GM12878 (cell line): ENCODE measurements around the gene LRP1. TPM values are rescaled to one million over a fixed set of nuclear protein-coding genes. Genes with fewer than 3 reads are reported as not detected.

Source experiments
- ATAC-seq: fragments of 200-7000 bp; cut with Tn5 transposase; 3 replicates; pipeline ENCODE4 v1.9.1; 2020; ENCODE audit warnings: mild to moderate bottlenecking, moderate library complexity
- BruUV-seq: library from RNA; stranded (reverse); fragments of 400-500 nt; replicated peaks from 2 replicates; lab custom pipeline; 2021; lab: Mats Ljungman, UMichigan
- CTCF ChIA-PET: fragments of 300-600 bp; sonication (Branson Sonifier 250); formaldehyde crosslinking; extraction: SDS; loops from one replicate; lab custom pipeline; 2021; ENCODE audit warnings: inconsistent platforms; lab: Yijun Ruan, JAX
- POLR2A ChIA-PET: fragments of 350-600 bp; formaldehyde crosslinking; extraction: SDS; loops from one replicate; lab custom pipeline; 2021; ENCODE audit warnings: inconsistent platforms; lab: Charles Lee
- RAD21 ChIA-PET: fragments of 300-600 bp; sonication (Branson Sonifier 250); formaldehyde crosslinking; loops from one replicate; lab custom pipeline; 2023; ENCODE audit warnings: antibody characterized with exemption; ENCODE audit not compliant: unreplicated experiment; lab: Charles Lee
- SMC1A ChIA-PET: fragments of 300-600 bp; sonication (Branson Sonifier 250); formaldehyde crosslinking; loops from one replicate; lab custom pipeline; 2023; ENCODE audit not compliant: unreplicated experiment, uncharacterized antibody; lab: Charles Lee
- DNase-seq: peaks from one replicate; pipeline ENCODE4 v3.0.0-alpha.2; 2011; ENCODE audit warnings: low read depth, low spot score
- FAIRE-seq: peaks from 3 replicates; lab custom pipeline; 2011; peaks lifted over from hg19 to GRCh38; lab: Jason Lieb, UNC
- H2AFZ ChIP-seq: 2 replicates; pipeline ENCODE4 v1.6.0; 2011; ENCODE audit warnings: low read depth, low read length, control low read depth; ENCODE audit not compliant: control insufficient read depth
- H3K27ac ChIP-seq: 2 replicates; pipeline ENCODE4 v1.5.1; 2011; ENCODE audit warnings: control low read depth; ENCODE audit not compliant: control insufficient read depth, insufficient read depth
- H3K27me3 ChIP-seq, 2 experiments: replicated peaks in 1 of 2; 2 replicates each; pipeline versions ENCODE4 v1.6.0 to v1.6.1; 2011; ENCODE audit warnings: low read length in 1 of 2; ENCODE audit not compliant: control insufficient read depth in 2 of 2, insufficient read depth in 2 of 2
- H3K36me3 ChIP-seq, 2 experiments: 2 replicates each; pipeline ENCODE4 v1.5.1; 2011; ENCODE audit warnings: low read length in 1 of 2; ENCODE audit not compliant: control insufficient read depth in 2 of 2, insufficient read depth in 2 of 2
- H3K4me1 ChIP-seq: 2 replicates; pipeline ENCODE4 v1.6.1; 2011; ENCODE audit warnings: mild to moderate bottlenecking, low read length, moderate library complexity, mixed read lengths; ENCODE audit not compliant: control insufficient read depth, insufficient read depth
- H3K4me2 ChIP-seq: 2 replicates; pipeline ENCODE4 v1.6.0; 2011; ENCODE audit warnings: control low read depth; ENCODE audit not compliant: control insufficient read depth, insufficient read depth
- H3K4me3 ChIP-seq: fragments of 200-600 bp; sonication (generic); 2 replicates; pipeline ENCODE4 v1.5.1; 2016
- H3K79me2 ChIP-seq: 2 replicates; pipeline ENCODE4 v1.6.0; 2011; ENCODE audit warnings: low read length; ENCODE audit not compliant: control insufficient read depth, insufficient read depth
- H3K9ac ChIP-seq: 2 replicates; pipeline ENCODE4 v1.8.0; 2011; ENCODE audit warnings: low read length, control low read depth, mixed read lengths; ENCODE audit not compliant: control insufficient read depth, insufficient read depth
- H3K9me3 ChIP-seq: replicated peaks from 3 replicates; pipeline ENCODE4 v1.5.1; 2011; ENCODE audit warnings: mild to moderate bottlenecking, low read length; ENCODE audit not compliant: control insufficient read depth, insufficient read depth
- H4K20me1 ChIP-seq: 2 replicates; pipeline ENCODE4 v1.6.0; 2011; ENCODE audit not compliant: control insufficient read depth, insufficient read depth
- BHLHE40 ChIP-seq, 2 experiments: fragments of 450-650 bp in 1 of 2; IDR thresholded peaks; 2 replicates each; pipeline ENCODE4 v1.6.1; 2011 to 2017; ENCODE audit warnings: low read depth in 2 of 2, borderline replicate concordance in 1 of 2, improper control_type of control experiment in 1 of 2, low read length in 1 of 2, mild to moderate bottlenecking in 1 of 2
- BMI1 ChIP-seq: fragments of 450-650 bp; IDR thresholded peaks from 2 replicates; pipeline ENCODE4 v1.6.1; 2016; ENCODE audit warnings: mild to moderate bottlenecking, moderate library complexity, borderline replicate concordance
- CHD2 ChIP-seq: IDR thresholded peaks from 2 replicates; pipeline ENCODE4 v1.6.1; 2011; ENCODE audit warnings: low read depth, low read length, improper control_type of control experiment, borderline replicate concordance
- CREM ChIP-seq: IDR thresholded peaks from 2 replicates; pipeline ENCODE4 v1.6.1; 2014; ENCODE audit warnings: antibody characterized with exemption, low read depth
- EGR1 ChIP-seq, 2 experiments: IDR thresholded peaks; 1 replicate in 1 of 2; 2 replicates in 1 of 2; pipeline ENCODE4 v1.6.1; 2011 to 2012; ENCODE audit warnings: low read depth in 2 of 2, low read length in 2 of 2, borderline replicate concordance in 1 of 2, mild to moderate bottlenecking in 1 of 2, moderate library complexity in 1 of 2
- EZH2 ChIP-seq: IDR thresholded peaks from 2 replicates; pipeline ENCODE4 v1.6.1; 2012; ENCODE audit warnings: low read depth, mild to moderate bottlenecking, control low read depth, inconsistent platforms, low read length, borderline replicate concordance; ENCODE audit not compliant: control insufficient read depth
- IKZF1 ChIP-seq: fragments of 450-650 bp; conservative IDR thresholded peaks from 2 replicates; pipeline ENCODE4 v1.6.1; 2017; ENCODE audit warnings: antibody characterized with exemption, mild to moderate bottlenecking
- MEF2A ChIP-seq: IDR thresholded peaks from 2 replicates; pipeline ENCODE4 v1.6.1; 2011; ENCODE audit warnings: low read depth, mild to moderate bottlenecking, low read length, moderate library complexity; ENCODE audit not compliant: insufficient read depth
- MEF2B ChIP-seq: fragments of 450-650 bp; IDR thresholded peaks from 2 replicates; pipeline ENCODE4 v1.6.1; 2018; ENCODE audit warnings: mild to moderate bottlenecking, moderate library complexity; ENCODE audit not compliant: partially characterized antibody, poor library complexity, severe bottlenecking
- NFYB ChIP-seq: IDR thresholded peaks from 2 replicates; pipeline ENCODE4 v1.6.1; 2011; ENCODE audit warnings: low read depth, mild to moderate bottlenecking, low read length, improper control_type of control experiment, moderate library complexity; ENCODE audit not compliant: insufficient read depth
- SIX5 ChIP-seq: IDR thresholded peaks from 2 replicates; pipeline ENCODE4 v1.6.1; 2011; ENCODE audit warnings: mild to moderate bottlenecking, low read depth, low read length, moderate library complexity; ENCODE audit not compliant: severe bottlenecking
- SRF ChIP-seq, 2 experiments: IDR thresholded peaks; 2 replicates each; pipeline ENCODE4 v1.6.1; 2011; ENCODE audit warnings: low read depth in 2 of 2, low read length in 2 of 2, mild to moderate bottlenecking in 1 of 2, moderate library complexity in 1 of 2
- YBX1 ChIP-seq: fragments of 450-650 bp; IDR thresholded peaks from 2 replicates; pipeline ENCODE4 v1.6.1; 2016; ENCODE audit warnings: antibody characterized with exemption
- WGBS: methylation state at CpG from one replicate; pipeline ENCODE4 v1.1.6; 2016; ENCODE audit warnings: low lambda C conversion rate; ENCODE audit not compliant: insufficient replicate concordance, insufficient coverage; ENCODE audit errors: missing lambda C conversion rate; 5-methylcytosine and 5-hydroxymethylcytosine counted together
- in situ Hi-C: fragments of 300-500 bp; cut with MboI; formaldehyde crosslinking; loops from 9 replicates; pipeline ENCODE4 v1.14.3; 2018; ENCODE audit warnings: mixed read lengths
- intact Hi-C: fragments of 100-400 bp; cut with micrococcal nuclease; formaldehyde crosslinking; loops from one replicate; pipeline ENCODE4 v1.14.2; 2022; ENCODE audit not compliant: unreplicated experiment
- polyA plus RNA-seq, 11 experiments: library from polyadenylated mRNA; depleted of rRNA in 4 of 11; unstranded in 6 of 11; stranded (reverse) in 5 of 11; fragments of >200 nt; fragmentation: Nextera tagmentation in 4 of 11; fragmentation: Illumina TruSeq in 1 of 11; extraction: Ambion mirVana in 4 of 11; extraction: Trizol in 1 of 11; gene quantifications; 1 replicate in 1 of 11; 2 replicates in 10 of 11; pipeline versions ENCODE4 v1.2.1 to v1.2.3, GENCODE V29; 2011 to 2016; ENCODE audit warnings: inconsistent platforms in 2 of 11, missing spikeins in 2 of 11, low read depth in 1 of 11
- total RNA-seq, 4 experiments: library from RNA; depleted of rRNA in 3 of 4; stranded (reverse); fragments of >200 nt in 3 of 4; fragmentation: Illumina TruSeq in 1 of 4; extraction: Trizol in 1 of 4; gene quantifications; 2 replicates each; pipeline versions ENCODE4 v1.2.1 to v1.2.3, GENCODE V29; 2013 to 2021
- TF ChIP-seq, protein P1 (sequence below): fragments of 150-350 bp; IDR thresholded peaks from 2 replicates; pipeline ENCODE4 v1.6.1; 2014; ENCODE audit warnings: mild to moderate bottlenecking, low read depth, low read length
- TF ChIP-seq, protein P2 (sequence below): fragments of 450-650 bp; IDR thresholded peaks from 2 replicates; pipeline ENCODE4 v1.6.1; 2018; ENCODE audit warnings: mild to moderate bottlenecking, low read depth, moderate library complexity; ENCODE audit not compliant: partially characterized antibody

Gene LRP1
- total and polyA plus RNA-seq, 10 of the 15 experiments (the other 5 are each of a cell fraction or from before 2014, with no cell fraction given): under 0.01 to 1.1 (median 0.20) TPM; not detected in 2

DNA sequence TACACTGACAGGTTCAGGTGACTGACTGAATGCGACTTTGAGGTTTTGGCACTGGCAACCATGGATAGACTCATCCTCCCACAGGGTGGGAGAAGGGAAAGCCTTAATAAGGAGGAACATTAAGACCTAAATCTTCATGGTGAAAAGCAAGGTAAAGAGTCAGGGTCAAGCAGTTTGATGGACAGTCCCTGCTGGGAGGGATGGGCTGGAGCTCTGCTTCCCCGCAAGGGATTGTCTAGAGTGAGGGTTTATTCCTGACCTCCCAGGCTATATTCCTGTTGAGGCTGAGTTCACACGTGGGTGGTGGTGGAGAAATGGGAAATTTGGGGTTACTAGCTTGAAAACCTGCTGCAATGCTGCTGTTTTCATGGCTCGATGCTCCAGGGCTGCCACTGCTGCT, 132.1 kb downstream of the LRP1 start (continued):
- TF ChIP-seq IKZF1 (no peak), MEF2A (no peak), EGR1 (IDR thresholded peaks at IDR 0.05; ENCODE audit: borderline replicate concordance in 1 of 2, low read depth in 2 of 2, low read length in 2 of 2) (no peak), CHD2 (no peak), MEF2B (no peak), BHLHE40 (IDR thresholded peaks at IDR 0.05; ENCODE audit: borderline replicate concordance in 1 of 2, low read depth in 2 of 2, low read length in 1 of 2) (no peak), NFYB (no peak), BMI1 (no peak), SRF (IDR thresholded peaks at IDR 0.05; ENCODE audit: low read depth in 2 of 2, low read length in 2 of 2) (no peak)
- TF ChIP-seq, protein P1, sequence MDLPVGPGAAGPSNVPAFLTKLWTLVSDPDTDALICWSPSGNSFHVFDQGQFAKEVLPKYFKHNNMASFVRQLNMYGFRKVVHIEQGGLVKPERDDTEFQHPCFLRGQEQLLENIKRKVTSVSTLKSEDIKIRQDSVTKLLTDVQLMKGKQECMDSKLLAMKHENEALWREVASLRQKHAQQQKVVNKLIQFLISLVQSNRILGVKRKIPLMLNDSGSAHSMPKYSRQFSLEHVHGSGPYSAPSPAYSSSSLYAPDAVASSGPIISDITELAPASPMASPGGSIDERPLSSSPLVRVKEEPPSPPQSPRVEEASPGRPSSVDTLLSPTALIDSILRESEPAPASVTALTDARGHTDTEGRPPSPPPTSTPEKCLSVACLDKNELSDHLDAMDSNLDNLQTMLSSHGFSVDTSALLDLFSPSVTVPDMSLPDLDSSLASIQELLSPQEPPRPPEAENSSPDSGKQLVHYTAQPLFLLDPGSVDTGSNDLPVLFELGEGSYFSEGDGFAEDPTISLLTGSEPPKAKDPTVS: no peak
- TF ChIP-seq, all 136 proteins: peak for 0

DNA sequence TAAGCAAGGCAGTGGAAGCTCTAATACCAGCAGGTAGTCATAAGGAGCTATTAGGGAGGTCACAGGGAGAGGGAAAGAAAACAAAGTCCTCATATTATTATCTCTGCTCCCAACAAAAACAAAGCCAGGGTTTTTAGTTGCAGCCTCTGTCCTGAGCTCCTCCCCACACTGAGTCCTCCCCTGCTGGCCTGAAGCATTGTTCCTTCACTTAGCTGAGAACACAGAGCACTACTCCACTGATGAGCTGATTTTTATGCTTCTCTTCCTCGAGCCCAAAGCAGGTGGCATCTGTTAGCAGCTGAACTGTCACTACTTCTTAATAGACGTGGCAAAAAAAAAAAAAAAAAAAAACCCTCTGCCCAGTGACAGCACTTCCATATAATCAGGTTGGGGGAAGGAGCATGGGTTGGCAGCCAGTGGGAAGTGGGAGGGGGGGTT, 133.2 kb downstream of the LRP1 start:
- no peak overlapping the region for H3K9ac ChIP-seq
- H3K4me3 ChIP-seq: no peak overlapping the region
- no peaks in the 10 kb centered on the region for H4K20me1 ChIP-seq
- no peak overlapping the region for H3K4me2 ChIP-seq
- no peaks in the 10 kb centered on the region for H3K4me1 ChIP-seq
- SMC1A ChIA-PET: interaction anchor here (0.8 to 9.5 kb wide), 6 partner anchors 11 to 199 kb away, joined by 3 to 134 read pairs (median 3); partner anchors contain the start of genes INHBE and STAC3
- RAD21 ChIA-PET: interaction anchor here (0.6 to 2.9 kb wide), 5 partner anchors 27 to 199 kb away, joined by 3 to 20 read pairs (median 4); no protein-coding TSS in a partner anchor
- H3K9me3 ChIP-seq: no peaks in the 10 kb centered on the region
- no peak for FAIRE-seq
- no peak for DNase-seq
- H3K27me3 ChIP-seq: no peaks in the 10 kb centered on the region
- H2AFZ ChIP-seq: no peak overlapping the region
- H3K36me3 ChIP-seq: peaks cover 0 to 7% of the 10 kb centered on the region in 2 experiments; a peak in 2 of 4 replicates
- CTCF ChIA-PET: interaction anchor here (0.6 to 9.4 kb wide), 12 partner anchors 9 to 197 kb away, joined by 3 to 210 read pairs (median 6); partner anchors contain the start of genes INHBE, NXPH4 and STAC3
- in situ Hi-C loops: loop anchor here (5.0 kb wide), 1 partner anchor 196 kb away; the partner anchor contains the start of genes GLI1 and INHBE
- TF ChIP-seq, protein P2, sequence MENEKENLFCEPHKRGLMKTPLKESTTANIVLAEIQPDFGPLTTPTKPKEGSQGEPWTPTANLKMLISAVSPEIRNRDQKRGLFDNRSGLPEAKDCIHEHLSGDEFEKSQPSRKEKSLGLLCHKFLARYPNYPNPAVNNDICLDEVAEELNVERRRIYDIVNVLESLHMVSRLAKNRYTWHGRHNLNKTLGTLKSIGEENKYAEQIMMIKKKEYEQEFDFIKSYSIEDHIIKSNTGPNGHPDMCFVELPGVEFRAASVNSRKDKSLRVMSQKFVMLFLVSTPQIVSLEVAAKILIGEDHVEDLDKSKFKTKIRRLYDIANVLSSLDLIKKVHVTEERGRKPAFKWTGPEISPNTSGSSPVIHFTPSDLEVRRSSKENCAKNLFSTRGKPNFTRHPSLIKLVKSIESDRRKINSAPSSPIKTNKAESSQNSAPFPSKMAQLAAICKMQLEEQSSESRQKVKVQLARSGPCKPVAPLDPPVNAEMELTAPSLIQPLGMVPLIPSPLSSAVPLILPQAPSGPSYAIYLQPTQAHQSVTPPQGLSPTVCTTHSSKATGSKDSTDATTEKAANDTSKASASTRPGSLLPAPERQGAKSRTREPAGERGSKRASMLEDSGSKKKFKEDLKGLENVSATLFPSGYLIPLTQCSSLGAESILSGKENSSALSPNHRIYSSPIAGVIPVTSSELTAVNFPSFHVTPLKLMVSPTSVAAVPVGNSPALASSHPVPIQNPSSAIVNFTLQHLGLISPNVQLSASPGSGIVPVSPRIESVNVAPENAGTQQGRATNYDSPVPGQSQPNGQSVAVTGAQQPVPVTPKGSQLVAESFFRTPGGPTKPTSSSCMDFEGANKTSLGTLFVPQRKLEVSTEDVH: no peak
- TF ChIP-seq SIX5: no peak
- TF ChIP-seq CREM: no peak
- TF ChIP-seq EZH2: no peak
- TF ChIP-seq YBX1: no peak
- TF ChIP-seq, all 136 proteins: peak for 0
- intact Hi-C loops: no loop called here
- H3K79me2 ChIP-seq: no peaks in the 10 kb centered on the region
- no TSS peak for BruUV-seq
- no peak overlapping the region for H3K27ac ChIP-seq
- WGBS: 56% methylated on average over 2 of the region's 2 CpGs
- ATAC-seq: no peak
- POLR2A ChIA-PET: interaction anchor here (0.6 to 0.8 kb wide), 3 partner anchors 13 to 196 kb away, joined by 4 to 9 read pairs (median 8); no protein-coding TSS in a partner anchor
